GM19395 (cell line): ENCODE measurements around the gene ATG16L1.
"Not testable (repeated sequence)": the region's sequence is repeated elsewhere in the genome, so short reads cannot be mapped to it uniquely, and the experiment has no call there.

ENCODE experiments used
- ATAC-seq: cut with Tn5 transposase; IDR thresholded peaks from one replicate; pipeline ENCODE4 v1.9.1; 2021; ENCODE audit warnings: mild to moderate bottlenecking, moderate library complexity; ENCODE audit not compliant: unreplicated experiment

The ATG16L1 gene

DNA sequence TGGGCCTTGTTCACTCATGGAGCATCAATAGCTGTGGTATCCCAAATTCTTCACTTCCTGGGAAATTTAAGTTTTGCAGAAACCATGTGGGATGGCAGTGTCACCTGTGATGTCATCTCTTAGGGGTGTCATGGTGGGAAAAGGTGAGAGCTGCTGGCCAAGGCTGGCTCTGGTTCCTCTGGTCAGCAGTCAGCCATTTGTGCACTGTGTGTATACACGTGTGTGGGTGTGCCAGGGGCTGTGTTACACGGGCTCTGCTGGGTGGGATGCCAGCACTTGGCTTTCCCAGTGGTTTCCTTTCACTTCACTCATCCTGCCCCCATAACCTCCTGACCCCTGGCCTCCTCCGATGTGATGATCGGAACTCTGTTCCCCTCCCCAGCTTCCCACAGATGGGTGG is 77.4 kb downstream of the ATG16L1 start:
- ATAC-seq: no peak

DNA sequence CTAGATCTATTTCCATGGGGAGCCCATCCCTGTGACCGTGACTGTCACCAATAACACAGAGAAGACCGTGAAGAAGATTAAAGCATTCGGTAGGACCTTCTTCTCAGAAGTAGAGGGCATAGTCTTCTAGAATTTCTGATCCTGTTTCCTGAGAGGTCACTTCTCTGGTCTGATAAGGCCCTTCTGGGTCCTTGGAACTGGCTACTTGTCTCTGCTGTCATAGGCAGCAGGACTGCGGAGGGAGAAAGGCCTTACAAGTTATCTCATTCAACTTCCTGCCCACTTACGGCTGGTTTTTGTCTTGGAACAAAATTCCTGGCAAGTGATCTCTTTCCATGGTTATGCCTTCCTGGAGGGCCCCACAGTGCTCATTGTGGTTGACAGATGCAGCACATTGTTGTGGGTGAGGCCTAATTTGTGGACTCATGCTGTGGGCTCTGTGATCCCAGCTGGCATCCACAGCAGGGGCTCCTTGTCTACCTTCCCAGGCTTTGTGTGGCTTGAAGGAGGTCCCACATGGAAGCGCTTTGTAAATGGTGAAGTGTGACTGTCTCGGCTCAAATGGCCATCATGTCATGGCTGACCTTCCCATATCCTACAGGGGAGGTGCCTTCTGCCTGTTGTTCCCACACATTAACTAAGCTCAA is 78.1 kb downstream of the ATG16L1 start:
- ATAC-seq: no peak

DNA sequence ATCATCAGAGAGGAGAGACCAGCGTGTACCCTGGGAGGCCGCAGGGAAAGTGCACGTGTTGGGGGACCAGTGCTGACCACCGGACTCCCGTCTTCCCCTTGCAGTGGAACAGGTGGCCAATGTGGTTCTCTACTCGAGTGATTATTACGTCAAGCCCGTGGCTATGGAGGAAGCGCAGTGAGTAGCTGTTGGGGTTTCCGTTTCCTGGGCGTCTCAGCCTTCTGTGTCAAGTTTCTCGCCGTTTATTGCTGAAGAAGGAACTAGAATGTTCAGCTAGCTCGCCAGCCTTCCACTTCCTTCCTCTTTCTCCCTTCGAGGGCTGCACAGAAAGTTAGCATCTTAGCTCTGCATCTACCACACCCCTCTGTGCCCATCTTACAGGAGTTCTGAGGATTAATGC is 80.1 kb downstream of the ATG16L1 start:
- ATAC-seq: peak; percentile 93

DNA sequence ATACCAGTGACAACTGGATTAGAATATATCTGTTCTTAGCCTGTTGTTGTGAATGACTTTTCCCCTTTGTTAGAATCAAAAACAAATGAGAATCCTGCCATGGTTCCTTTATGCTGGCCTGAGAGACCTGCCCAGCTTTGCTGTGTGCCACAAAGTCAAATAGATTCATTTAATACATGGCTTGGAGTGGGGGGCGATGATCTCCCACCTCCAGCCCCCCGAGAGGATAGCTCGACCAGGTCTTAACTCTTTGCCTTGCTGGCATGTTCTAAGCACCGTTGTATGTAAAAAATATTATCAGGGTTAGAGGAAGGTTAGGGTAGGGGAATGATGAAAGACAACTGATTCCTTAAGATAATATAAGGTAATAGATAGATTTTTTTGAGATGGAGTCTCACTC is 80.7 kb downstream of the ATG16L1 start:
- no peak for ATAC-seq

DNA sequence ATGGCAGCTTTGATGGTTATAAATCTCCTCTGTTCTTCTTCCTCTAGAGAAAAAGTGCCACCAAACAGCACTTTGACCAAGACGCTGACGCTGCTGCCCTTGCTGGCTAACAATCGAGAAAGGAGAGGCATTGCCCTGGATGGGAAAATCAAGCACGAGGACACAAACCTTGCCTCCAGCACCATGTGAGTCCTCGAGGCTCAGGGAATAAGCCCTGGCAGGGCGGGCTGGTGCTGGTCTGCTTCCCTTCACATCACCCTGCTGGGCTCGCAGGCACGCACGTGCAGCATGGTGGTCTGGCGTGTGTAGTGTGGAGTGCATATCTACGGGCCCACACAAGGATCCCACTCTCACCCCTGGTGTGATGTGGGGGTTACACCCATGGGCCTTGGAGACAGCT is 83.4 kb downstream of the ATG16L1 start:
- no peak for ATAC-seq

DNA sequence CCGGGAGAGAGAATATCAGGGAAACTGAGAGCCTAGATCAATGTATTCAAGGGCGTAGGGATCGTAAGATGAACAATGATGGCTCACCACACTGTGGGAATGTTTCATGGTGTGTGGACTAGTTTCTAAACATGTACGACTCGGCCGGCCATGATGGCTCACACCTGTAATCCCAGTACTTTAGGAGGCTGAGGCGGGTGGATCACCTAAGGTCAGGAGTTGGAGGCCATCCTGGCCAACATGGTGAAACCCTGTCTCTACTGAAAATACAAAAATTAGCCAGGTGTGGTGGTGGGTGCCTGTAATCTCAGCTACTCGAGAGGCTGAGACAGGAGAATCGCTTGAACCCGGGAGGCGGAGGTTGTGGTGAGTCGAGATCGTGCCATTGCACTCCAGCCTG is 84.6 kb downstream of the ATG16L1 start:
- ATAC-seq: not testable (repeated sequence)

DNA sequence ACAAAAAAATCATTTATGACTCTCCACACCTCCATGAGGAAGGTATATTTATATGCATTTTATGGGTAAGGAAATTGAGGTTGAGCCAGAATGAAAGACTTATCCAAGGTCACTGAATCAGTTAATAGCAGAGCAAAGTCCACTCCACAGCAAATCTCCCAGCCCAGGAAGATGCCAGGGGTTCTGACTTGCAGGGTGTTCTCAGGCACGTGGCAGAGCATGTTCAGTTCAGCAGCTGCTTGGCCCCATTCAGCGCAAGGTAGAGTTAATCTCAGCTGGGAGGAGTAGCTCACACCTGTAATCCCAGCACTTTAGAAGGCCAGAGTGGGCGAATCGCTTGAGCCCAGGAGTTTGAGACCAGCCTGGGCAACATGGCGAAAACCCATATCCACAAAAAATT is 85.1 kb downstream of the ATG16L1 start:
- ATAC-seq: no peak

DNA sequence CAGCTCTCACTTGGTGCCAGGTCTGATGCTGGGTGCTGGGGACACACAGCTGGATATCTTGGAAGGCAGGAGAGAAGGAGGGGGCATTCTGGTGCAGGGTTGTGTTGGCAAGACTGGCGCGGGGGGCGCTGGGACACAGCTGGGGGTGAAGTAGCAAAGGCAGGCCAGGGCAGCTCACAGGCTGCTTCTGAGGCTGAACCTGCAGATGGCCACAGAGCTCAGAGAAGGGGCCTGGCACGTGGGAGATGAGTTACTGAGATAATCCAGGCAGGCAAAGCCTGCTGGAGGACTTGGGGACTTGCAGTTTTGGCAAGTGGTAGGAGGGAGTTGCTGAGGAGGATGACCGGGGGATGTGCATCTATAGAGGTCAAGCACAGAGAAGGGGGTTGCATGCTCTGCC is 86.6 kb downstream of the ATG16L1 start:
- ATAC-seq: no peak

DNA sequence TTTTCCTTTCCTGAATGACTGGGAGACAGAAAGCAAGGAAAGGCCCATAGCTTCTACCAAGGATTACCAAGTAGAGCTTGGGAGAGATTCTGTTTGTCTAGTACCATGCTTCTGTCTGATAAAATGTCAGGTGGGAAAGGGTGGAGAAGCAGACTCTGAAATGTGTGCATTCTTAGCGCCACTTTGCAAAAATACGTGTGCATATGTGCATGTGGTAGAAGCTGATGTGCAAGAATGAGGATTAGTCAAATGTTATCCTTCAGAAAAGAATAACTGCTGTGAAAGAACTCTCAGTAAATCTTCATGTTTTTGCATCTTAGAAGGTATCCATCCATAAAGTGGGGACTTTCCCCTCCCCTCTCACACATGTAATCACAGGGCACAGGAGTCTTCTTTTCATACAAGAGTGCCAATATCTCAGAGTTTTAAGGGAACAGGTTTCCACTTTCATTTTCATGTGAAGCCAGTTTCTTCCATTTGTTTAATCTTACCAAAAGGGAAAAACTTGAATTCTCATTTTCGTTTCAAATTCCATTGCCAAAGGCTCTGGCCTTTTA is 87.4 kb downstream of the ATG16L1 start:
- ATAC-seq: no peak

DNA sequence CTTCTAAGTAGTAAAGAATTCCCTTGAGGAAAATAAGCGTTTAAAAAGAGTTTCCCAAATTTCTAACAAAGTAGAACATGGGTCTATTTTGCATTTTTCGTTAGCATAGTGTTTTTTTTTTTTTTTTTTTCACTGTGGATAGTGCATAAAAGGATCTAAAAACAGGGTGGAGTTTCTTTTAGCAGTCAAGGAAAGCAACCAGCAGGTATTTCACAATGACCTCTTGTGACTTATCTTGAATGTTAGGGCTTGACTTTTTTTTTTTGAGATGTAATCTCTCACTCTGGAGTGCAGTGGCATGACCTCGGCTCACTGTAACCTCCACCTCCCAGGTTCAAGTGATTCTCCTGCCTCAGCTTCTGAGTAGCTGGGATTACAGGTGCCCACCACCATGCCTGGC is 88.0 kb downstream of the ATG16L1 start:
- ATAC-seq: no peak

DNA sequence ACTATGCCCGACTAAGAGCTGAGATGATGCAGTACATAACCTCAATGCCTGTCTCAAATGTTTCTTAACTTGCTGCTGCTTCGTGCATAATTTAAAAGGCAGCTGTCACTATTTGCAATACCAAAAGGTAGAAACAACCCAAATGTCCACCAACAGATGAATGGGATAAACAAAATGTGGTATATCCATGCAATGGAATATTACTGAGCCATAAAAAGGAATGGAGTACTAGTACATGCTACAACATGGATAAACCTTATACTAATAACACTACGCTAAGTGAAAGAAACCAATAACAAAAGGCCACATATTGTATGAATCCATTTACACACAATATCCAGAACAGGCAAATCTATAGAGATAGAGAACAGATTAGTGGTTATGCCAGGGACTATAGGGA is 89.8 kb downstream of the ATG16L1 start:
- no peak for ATAC-seq

DNA sequence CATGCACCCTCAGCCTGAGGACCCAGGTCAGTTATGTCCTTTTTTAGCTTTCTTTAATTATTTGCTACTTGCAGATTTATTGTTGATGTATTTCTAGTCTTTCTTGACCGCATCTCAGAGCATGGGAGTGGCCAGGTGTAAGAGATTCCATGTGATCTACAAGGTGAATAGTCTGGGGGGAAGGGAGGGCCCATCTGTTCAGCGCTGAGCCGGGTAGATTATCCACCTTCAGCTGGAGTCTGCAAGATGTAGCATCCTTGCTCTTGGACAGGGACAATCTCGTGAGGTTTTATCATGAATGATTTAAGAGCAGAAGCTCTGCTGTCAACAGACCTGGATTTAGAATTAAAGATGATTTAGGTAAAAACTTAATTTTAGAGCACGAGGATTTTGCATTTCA is 90.8 kb downstream of the ATG16L1 start:
- ATAC-seq: no peak

DNA sequence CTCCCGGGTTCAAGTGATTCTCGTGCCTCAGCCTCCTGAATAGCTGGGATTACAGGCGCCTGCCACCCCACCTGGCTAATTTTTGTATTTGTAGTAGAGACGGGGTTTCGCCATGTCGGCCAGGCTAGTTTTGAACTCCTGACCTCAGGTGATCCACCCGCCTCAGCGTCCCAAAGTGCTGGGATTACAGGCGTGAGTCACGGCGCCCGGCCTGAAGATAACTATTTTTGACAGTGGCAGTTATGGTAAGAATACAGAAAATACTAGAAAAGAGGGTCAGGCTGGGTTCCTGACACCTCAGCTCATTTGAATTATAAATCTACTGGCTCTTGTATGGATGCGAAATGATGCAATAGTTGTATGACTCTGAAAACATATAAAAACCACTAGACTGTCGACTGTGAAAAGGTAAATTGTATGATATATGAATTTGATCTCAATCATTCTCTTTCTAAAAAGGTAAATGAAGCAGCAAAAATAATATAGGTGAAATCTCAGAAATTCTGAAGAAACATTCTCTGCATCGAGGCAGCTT is 91.8 kb downstream of the ATG16L1 start:
- no peak for ATAC-seq
